Testis (tissue), 3 donors: ENCODE data around the gene SLC44A5. TPM values are rescaled to one million over a fixed set of nuclear protein-coding genes. Genes with fewer than 3 reads are reported as not detected.

Experiments
- DNase-seq: peaks from one replicate; pipeline ENCODE4 v3.0.0-alpha.2; 2019
- H3K27ac ChIP-seq, 2 donors: fragments of 200-600 bp; sonication (generic); one replicate each; pipeline ENCODE4 v1.5.1; 2019
- H3K27me3 ChIP-seq: fragments of 200-600 bp; sonication (generic); one replicate; pipeline ENCODE4 v1.5.1; 2019
- H3K36me3 ChIP-seq: fragments of 200-600 bp; sonication (generic); one replicate; pipeline ENCODE4 v1.5.1; 2017; ENCODE audit warnings: low read depth; ENCODE audit errors: missing control alignments
- H3K4me1 ChIP-seq: fragments of 200-600 bp; sonication (generic); one replicate; pipeline ENCODE4 v1.5.1; 2019
- H3K4me3 ChIP-seq, 2 donors: fragments of 200-600 bp; sonication (generic); one replicate each; pipeline ENCODE4 v1.5.1; 2017 to 2019
- H3K9me3 ChIP-seq: fragments of 200-600 bp; sonication (generic); one replicate; pipeline ENCODE4 v1.5.1; 2017
- POLR2A ChIP-seq: fragments of 450-650 bp; IDR thresholded peaks from one replicate; pipeline ENCODE4 v1.6.1; 2017; ENCODE audit warnings: antibody characterized with exemption, mild to moderate bottlenecking, moderate library complexity
- WGBS, 2 donors: methylation state at CpG; one replicate each; pipeline ENCODE4 v1.1.5; 2018; 5-methylcytosine and 5-hydroxymethylcytosine counted together
- intact Hi-C: fragments of 100-400 bp; cut with DNase I; formaldehyde crosslinking; loops from one replicate; pipeline ENCODE4 v1.15.1; 2023; ENCODE audit warnings: low total_unique reads
- polyA plus RNA-seq: library from polyadenylated mRNA; stranded (reverse); fragments of 350-450 nt; fragmentation: Illumina TruSeq; extraction: RNeasy Lipid Tissue Mini Kit (QIAGEN cat#74804); gene quantifications from one replicate; pipeline ENCODE4 v1.2.3, GENCODE V29; 2014; ENCODE audit warnings: low read depth, low replicate concordance; ENCODE audit not compliant: insufficient read depth
- total RNA-seq, 2 donors: library from RNA; depleted of rRNA; stranded (reverse); fragments of >200 nt; gene quantifications; one replicate each; pipeline ENCODE4 v1.2.3, GENCODE V29; 2016
- TF ChIP-seq, protein P1 (sequence below), 3 experiments: fragments of 450-650 bp in 2 of 3; fragments of 200-600 bp in 1 of 3; sonication (generic) in 1 of 3; IDR thresholded peaks; one replicate each; pipeline ENCODE4 v1.5.1; 2016 to 2019; ENCODE audit warnings: antibody characterized with exemption in 3 of 3, mild to moderate bottlenecking in 2 of 3, moderate library complexity in 1 of 3

SLC44A5 gene
- total and polyA plus RNA-seq, 3 donors from 2014 or later: 4.9 to 10.6 (median 4.9) TPM

DNA sequence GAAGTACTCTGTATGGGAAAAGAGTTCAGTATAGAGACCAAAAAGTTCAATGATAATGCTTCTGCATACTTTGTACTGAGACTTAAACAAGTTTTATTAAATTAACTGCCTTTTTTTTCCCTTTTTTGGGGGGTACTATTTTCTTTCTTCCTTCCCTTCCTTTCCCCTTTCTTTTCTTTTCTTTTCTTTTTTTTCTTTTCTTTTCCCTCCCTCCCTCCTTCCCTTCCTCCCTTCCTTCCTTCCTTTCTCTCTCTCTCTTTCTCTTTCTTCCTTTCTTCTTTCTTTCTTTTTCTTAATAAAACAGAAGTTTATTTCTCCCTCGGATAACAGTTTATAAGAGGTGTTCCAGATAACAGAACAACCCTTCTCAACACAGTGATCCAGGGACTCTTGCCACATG is 399.3 kb downstream of the SLC44A5 start:
- WGBS, 2 donors: 52 to 69% methylated on average over 1 of the region's 1 CpG
- intact Hi-C loops: no loop called here
- no peaks in the 10 kb centered on the region for H3K4me1 ChIP-seq
- no peak overlapping the region for H3K27ac ChIP-seq
- H3K27me3 ChIP-seq: no peaks in the 10 kb centered on the region
- H3K36me3 ChIP-seq: no peaks in the 10 kb centered on the region
- no peak for DNase-seq
- H3K4me3 ChIP-seq: no peak overlapping the region
- no peaks in the 10 kb centered on the region for H3K9me3 ChIP-seq
- no peak for TF ChIP-seq POLR2A
- TF ChIP-seq, protein P1, sequence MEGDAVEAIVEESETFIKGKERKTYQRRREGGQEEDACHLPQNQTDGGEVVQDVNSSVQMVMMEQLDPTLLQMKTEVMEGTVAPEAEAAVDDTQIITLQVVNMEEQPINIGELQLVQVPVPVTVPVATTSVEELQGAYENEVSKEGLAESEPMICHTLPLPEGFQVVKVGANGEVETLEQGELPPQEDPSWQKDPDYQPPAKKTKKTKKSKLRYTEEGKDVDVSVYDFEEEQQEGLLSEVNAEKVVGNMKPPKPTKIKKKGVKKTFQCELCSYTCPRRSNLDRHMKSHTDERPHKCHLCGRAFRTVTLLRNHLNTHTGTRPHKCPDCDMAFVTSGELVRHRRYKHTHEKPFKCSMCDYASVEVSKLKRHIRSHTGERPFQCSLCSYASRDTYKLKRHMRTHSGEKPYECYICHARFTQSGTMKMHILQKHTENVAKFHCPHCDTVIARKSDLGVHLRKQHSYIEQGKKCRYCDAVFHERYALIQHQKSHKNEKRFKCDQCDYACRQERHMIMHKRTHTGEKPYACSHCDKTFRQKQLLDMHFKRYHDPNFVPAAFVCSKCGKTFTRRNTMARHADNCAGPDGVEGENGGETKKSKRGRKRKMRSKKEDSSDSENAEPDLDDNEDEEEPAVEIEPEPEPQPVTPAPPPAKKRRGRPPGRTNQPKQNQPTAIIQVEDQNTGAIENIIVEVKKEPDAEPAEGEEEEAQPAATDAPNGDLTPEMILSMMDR (IDR thresholded peaks at IDR 0.05): no peak

DNA sequence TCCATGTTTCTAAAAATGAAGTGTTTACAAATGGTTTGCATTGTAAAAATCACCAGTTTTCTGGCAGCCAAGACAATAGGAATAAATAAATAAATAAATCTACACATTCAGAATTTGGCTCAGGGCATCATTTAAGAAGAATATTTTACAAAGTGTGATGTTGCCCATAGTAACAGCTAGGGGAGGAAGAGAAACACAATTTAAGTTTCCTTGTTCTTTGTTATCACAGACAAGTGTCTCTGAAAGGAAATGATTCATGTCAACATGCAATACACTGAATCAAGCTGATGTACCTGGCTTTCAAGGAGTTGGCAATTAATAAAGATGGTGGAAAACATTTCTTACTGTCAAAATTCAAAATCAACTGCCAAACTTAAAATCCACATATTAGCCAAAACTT is 402.1 kb downstream of the SLC44A5 start:
- intact Hi-C loops: no loop called here
- H3K4me1 ChIP-seq: no peaks in the 10 kb centered on the region
- no peaks in the 10 kb centered on the region for H3K27me3 ChIP-seq
- no peak overlapping the region for H3K4me3 ChIP-seq
- TF ChIP-seq POLR2A: no peak
- TF ChIP-seq, protein P1 (IDR thresholded peaks at IDR 0.05): no peak
- DNase-seq: no peak
- H3K9me3 ChIP-seq: no peaks in the 10 kb centered on the region
- no peak overlapping the region for H3K27ac ChIP-seq
- no peaks in the 10 kb centered on the region for H3K36me3 ChIP-seq

DNA sequence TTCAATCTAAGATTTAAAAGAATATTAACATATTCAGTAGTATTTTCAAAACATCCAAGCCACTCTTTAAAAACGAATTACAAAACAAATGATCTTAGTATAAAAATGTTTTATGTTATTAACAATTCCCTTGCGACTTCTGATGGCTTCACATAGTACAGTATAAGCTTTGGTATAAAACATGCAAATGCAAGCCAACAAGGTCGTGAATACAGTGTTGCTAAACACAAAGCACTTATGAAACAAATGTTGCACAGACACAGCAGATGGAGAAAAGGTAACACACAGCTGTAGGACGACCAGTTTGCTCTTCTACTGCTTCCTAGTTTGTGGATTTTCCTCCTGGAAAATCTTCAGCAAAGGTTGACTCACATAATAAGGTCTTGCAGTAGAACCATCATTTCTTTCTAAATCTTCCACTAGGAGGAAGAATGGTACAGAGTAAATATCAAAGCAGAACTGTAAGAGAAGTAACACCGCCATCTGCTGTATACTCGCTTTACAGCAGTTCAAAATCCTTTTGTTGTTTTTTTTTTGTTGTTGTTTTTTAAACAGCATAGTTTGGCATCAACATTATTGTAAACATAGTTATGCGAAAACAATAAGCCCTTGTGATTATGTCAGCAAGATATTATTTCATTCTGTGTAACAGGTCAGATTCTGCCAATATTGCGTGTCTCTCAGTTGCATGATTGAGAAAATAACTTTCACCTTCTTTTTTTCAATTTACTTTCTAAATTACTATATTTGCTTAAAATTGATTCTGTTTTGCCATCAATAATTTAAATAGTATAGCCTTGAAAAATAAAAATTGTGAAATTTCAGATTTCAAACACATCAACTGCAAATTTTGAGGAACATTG is 407.3 kb downstream of the SLC44A5 start:
- H3K27me3 ChIP-seq: no peaks in the 10 kb centered on the region
- no peak overlapping the region for H3K4me3 ChIP-seq
- H3K27ac ChIP-seq: no peak overlapping the region
- no peaks in the 10 kb centered on the region for H3K4me1 ChIP-seq
- TF ChIP-seq, protein P1 (IDR thresholded peaks at IDR 0.05): peak in 2 of 3 experiments; percentile 34 to 70
- TF ChIP-seq POLR2A: no peak
- no peaks in the 10 kb centered on the region for H3K36me3 ChIP-seq
- WGBS, 2 donors: 36 to 37% methylated on average over 8 of the region's 8 CpGs
- no peaks in the 10 kb centered on the region for H3K9me3 ChIP-seq
- intact Hi-C loops: no loop called here
- DNase-seq: peak; percentile 36

DNA sequence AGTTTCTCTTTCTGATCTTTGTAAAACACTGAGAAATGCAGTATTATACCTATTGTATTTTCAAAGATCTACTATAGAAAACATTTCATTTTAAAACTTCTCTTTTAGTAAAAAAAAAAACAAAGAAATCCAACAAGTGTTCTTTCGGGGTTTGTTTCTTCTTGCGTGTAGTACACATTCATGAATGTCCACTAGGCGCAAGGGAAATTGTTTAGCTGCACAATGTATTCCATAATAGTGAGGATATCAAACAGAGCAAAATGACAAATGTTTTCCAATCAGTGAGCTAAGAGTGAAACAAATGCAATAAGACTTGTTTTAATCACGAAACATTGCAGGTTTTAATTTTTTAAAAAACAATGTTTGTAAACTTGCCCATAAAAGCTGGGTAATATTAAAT is 408.2 kb downstream of the SLC44A5 start:
- H3K4me1 ChIP-seq: no peaks in the 10 kb centered on the region
- H3K27ac ChIP-seq: no peak overlapping the region
- no peaks in the 10 kb centered on the region for H3K9me3 ChIP-seq
- 85 to 94% methylated on average over 4 of the region's 4 CpGs for WGBS, 2 donors
- H3K4me3 ChIP-seq: no peak overlapping the region
- H3K36me3 ChIP-seq: no peaks in the 10 kb centered on the region
- DNase-seq: no peak
- H3K27me3 ChIP-seq: no peaks in the 10 kb centered on the region
- intact Hi-C loops: no loop called here
- TF ChIP-seq POLR2A: no peak
- TF ChIP-seq, protein P1 (IDR thresholded peaks at IDR 0.05): no peak

DNA sequence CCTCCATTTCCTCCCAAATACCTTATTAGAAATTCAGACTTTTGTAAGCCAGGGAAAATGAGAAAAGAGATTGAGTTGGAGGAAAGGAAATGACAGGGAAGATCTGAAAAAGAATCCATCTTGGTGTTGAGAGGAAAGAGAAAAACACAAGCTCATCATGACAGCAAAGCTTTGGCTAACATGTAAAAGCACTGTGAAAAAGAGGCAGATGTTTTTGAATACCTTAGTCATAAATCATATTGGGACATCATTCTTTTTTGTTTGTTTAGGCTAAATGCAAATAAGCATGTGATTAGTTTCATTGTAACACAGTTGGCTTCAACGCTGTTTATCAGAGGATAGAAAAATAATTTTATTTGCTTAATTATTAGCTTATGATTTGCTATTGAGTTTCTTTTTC is 412.2 kb downstream of the SLC44A5 start:
- intact Hi-C loops: no loop called here
- H3K4me1 ChIP-seq: no peaks in the 10 kb centered on the region
- H3K9me3 ChIP-seq: no peaks in the 10 kb centered on the region
- TF ChIP-seq, protein P1 (IDR thresholded peaks at IDR 0.05): no peak
- no peak for TF ChIP-seq POLR2A
- WGBS, 2 donors: 61 to 66% methylated on average over 1 of the region's 1 CpG
- no peaks in the 10 kb centered on the region for H3K36me3 ChIP-seq
- no peaks in the 10 kb centered on the region for H3K27me3 ChIP-seq
- no peak overlapping the region for H3K4me3 ChIP-seq
- no peak for DNase-seq
- H3K27ac ChIP-seq: no peak overlapping the region
